ENCODE results near the gene SMAD1.

GRCh38 chr4:145521282-145521681 is 39.6 kb downstream of the SMAD1 start:
- no peak for TF ChIP-seq CEBPB (IDR thresholded peaks at IDR 0.05)
- no peak for TF ChIP-seq CTCF (IDR thresholded peaks at IDR 0.05)
- no peak for TF ChIP-seq RCOR1 (IDR thresholded peaks at IDR 0.05; ENCODE audit: low read depth, low read length)
- TF ChIP-seq POLR2A (IDR thresholded peaks at IDR 0.05; ENCODE audit: low read length) = no peak
- TF ChIP-seq ELK1 (IDR thresholded peaks at IDR 0.05; ENCODE audit: low read depth, low read length) = no peak
- TF ChIP-seq CBX2 (IDR thresholded peaks at IDR 0.05; ENCODE audit: borderline replicate concordance, low read depth) = no peak
- TF ChIP-seq HOXA7 (CRISPR knock-in tag; IDR thresholded peaks at IDR 0.05) = no peak
- no peak for TF ChIP-seq ZFP36 (IDR thresholded peaks at IDR 0.05; ENCODE audit: borderline replicate concordance, partially characterized antibody)
